ENCODE data around the gene RASAL2.

GRCh38 chr1:178452013-178452412 is 358.1 kb downstream of the RASAL2 start:
- TF ChIP-seq POLR2A (IDR thresholded peaks at IDR 0.05; ENCODE audit: low read length) (no peak), GATA1 (IDR thresholded peaks at IDR 0.05; ENCODE audit: low read depth, low read length) (no peak)

Data from erythroblast (primary cell).